Measurements from ENCODE around the gene SMIM36.
A peak's percentile ranks its signal among the peaks of the same experiment; 100 is the strongest.
"Not testable (repeated sequence)": the region's sequence is repeated elsewhere in the genome, so short reads cannot be mapped to it uniquely, and the experiment has no call there.

Gene SMIM36

DNA sequence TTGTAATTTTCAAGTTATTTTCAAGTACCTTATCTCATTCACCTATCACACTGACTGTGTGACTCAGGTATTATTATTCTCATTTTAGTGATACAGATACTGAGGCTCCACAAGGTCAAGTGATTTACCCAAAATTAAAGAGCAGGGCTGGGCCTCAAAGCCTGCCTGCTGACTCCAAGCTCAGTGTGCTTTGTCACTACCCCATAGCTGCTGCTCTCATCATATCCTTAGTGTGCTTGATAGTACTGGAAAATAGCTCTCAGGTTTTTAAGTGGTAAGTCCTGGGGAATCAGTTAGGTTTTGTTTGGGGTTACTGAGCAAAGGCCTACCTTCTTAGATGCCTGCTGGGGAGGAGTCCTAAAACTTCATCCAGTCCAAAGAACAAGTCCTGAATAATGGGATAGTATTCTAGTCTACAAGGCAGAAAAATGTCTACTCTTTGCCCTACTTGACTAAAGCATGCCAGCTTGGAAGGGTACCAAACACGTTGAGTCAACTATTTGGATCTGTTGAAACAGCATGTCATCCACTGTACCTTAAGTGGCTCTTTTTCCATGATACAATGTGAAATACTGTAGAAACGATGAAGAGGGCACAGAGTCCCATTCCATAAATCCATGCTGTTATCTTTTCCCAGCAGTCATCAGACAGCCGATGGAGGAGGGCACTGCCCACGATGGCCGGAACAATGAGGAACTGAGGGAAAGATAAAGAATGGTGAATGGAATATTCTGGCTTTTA, 100.4 kb downstream of the SMIM36 start:
- DNase-seq = no peak

DNA sequence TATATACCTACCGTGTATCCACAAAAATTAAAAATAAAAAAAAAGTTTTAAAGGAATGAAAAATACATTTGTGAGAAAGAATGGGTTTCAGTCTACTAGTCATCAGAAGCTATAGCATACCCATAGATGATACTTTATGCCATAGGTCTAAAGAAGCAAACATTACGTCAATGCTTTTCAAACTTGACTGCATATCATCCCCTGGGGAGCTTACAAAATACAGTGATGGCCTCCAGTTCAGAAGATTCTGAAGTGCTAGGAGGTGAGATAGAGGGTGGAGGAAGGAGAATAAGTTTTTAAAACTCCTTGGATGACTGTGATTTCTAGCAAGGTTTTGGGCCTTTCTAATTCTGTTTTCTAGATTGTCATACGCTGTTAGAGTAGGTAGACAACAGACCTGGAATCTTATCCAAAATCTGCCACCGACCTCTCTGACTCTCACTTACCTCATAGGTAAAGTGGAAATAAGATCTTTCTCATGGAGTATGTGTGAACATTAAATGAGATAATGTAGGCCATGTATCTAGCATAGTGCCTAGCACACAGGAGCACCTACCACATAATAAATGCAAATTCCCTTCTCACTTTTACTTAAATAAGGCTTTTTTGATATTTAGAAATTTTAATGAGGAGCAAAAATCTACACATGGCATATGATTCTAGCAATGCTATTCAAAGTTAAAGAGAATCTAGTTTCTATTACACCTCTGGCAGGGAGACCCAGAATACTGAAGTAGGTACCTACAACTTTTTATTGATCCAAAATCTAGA, 102.0 kb downstream of the SMIM36 start:
- DNase-seq = no peak

DNA sequence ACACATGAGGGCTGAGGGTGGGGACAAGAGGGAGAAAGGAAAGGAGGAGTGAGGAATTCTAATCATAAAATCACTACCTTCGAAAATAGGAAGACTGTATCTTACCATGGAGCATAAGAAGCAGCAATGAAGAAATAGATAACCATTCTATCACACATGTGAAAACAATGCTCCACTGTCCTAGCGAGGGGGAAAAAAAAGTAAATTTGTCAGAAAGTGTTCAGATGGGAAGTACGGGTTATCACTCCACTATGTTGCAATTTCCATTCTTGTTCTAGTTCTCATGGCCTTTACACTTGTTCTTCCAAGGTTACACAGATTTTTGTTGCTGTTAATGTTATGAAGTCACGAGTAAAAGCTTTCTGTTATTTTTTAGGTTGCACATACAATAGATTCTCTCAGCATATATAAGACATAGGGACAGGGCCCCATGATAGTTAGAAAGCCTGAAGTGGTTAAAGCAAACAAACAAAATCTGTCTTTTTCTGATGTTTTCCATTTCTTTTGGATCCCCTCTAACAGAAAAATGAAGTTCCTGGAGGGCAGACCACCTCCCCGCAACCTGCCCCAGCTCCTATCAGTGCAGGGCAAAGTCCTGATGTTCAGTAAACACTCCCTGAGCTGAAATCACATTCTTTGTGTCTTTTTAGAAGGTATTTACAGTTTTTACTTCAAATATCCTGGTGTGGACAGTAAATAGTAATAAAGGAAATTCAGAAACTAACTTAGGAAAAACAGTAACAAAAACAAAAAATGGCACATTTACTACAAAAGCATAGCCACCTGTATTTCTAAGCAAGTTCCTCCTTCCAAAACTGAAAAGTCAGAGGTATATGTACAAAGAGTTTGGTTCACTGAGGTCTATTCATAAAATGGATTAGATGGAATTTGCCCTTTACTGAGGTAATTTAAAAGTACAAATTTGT, 103.3 kb downstream of the SMIM36 start:
- no peak for DNase-seq

DNA sequence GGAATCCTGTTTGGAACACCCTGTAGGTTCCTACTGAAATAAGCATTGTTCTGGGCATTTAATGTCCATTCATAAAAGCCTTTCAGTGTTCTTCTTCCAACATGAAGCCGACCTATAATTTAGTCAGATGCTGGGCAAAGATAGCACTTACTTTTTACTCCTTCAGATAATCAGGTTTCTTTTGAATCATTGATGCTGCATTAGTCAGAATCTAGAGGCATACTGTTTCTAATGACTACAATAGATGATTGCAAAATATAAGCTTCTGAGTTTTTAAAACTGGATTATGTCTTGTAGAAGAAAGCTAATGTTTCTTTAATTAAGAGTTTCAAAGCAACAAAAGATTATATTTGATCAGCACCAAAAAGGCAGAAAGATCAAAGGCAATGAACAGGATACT, 105.7 kb downstream of the SMIM36 start:
- peak; percentile 54 for DNase-seq

DNA sequence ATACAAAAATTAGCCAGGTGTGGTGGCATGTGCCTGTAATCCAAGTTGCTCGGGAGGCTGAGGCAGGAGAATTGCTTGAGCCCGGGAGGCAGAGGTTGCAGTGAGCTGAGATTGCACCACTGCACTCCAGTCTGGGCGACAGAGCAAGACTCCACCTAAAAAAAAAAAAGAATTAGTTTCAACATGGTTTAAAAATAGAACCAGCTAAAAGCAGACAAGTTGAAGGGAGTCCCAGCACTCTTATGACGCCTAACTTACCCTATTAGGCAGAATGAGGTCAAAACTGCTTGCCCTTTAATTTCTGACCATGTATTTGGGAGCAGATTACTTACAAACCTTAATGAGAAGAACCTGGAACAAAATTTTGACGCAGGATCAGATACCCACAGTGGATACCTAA, 107.1 kb downstream of the SMIM36 start:
- not testable (repeated sequence) for DNase-seq

DNA sequence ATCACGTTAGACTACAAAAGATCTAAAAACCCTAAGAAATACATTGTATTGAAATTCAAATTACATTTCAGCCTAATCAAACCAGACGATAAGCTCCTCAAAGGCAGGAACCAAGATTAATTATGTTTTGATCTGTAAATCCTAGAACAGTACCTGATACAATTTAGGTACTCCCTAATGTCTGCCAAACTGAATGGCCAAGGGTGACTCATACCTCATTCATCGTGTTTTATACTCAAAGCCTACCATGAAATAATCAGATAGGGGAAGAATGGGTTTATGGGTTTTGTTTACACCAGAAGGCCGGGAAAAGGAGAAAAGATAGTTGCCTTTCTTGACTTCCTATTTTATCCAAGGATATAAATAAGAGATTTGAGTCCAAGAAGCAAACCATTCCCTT, 108.9 kb downstream of the SMIM36 start:
- no peak for DNase-seq
